ENCODE data around the gene PTPRN2.

The PTPRN2 gene

DNA sequence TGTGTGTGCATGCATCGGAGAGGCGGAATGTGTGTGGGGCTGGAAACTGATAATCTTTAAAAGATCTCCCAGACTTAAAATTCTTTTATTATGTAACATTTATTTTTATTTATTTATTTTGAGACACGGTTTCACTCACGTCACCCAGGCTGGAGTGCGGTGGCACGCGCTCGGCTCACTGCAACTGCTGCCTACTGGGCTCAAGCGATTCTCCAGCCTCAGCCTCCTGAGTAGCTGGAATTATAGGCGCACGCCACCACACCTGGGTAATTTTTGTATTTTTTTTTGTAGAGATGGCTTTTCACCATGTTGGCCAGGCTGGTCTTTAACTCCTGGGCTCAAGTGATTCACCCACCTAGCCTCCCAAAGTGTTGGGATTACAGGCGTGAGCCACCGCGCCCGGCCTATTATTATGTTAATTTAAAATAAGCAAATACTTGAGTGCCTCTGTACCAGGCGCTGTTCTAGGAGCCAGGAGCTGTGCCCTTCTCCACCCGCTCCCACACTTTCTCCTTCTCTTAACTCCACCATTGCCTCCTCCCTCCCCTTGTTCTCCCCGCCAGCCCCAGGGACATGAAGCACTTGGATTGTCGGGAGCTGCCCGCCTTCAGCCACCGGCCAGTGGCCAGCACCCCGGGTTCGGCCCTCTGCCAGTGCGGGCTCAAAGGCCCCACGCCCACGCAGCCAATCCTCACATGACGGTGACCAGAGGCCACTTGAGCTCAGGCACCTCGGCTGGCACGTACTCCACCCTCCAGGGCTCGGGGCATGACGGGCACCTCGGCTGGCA lies 1087.3 kb downstream of the PTPRN2 start:
- TF ChIP-seq, protein P1, sequence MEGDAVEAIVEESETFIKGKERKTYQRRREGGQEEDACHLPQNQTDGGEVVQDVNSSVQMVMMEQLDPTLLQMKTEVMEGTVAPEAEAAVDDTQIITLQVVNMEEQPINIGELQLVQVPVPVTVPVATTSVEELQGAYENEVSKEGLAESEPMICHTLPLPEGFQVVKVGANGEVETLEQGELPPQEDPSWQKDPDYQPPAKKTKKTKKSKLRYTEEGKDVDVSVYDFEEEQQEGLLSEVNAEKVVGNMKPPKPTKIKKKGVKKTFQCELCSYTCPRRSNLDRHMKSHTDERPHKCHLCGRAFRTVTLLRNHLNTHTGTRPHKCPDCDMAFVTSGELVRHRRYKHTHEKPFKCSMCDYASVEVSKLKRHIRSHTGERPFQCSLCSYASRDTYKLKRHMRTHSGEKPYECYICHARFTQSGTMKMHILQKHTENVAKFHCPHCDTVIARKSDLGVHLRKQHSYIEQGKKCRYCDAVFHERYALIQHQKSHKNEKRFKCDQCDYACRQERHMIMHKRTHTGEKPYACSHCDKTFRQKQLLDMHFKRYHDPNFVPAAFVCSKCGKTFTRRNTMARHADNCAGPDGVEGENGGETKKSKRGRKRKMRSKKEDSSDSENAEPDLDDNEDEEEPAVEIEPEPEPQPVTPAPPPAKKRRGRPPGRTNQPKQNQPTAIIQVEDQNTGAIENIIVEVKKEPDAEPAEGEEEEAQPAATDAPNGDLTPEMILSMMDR (IDR thresholded peaks at IDR 0.05; ENCODE audit: insufficient read depth, missing control alignments), result no peak

DNA sequence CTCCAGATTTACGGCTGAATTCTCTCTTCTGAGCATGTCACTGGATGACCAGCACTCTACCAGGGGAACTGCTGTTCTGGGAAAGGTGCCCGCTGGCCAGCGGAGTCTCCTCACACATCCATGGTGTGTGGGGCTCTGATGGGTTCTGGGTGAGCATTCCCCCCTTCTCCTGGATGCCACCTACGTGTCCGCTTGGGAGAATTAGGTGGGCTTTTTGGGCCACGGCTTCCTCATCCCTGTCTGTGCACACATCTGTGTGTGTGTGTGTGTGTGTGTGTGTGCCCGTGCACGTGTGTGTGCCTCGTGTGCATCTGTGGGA lies 1087.8 kb downstream of the PTPRN2 start:
- no peak for DNase-seq (ENCODE audit: insufficient read length, low spot score)
- no peak for FAIRE-seq
- TF ChIP-seq, protein P1 (IDR thresholded peaks at IDR 0.05; ENCODE audit: insufficient read depth, missing control alignments), result no peak

More for the DNA sequence above, 1087.3 kb downstream of the PTPRN2 start:
- FAIRE-seq, result no peak
- no peak for DNase-seq (ENCODE audit: insufficient read length, low spot score)

DNA sequence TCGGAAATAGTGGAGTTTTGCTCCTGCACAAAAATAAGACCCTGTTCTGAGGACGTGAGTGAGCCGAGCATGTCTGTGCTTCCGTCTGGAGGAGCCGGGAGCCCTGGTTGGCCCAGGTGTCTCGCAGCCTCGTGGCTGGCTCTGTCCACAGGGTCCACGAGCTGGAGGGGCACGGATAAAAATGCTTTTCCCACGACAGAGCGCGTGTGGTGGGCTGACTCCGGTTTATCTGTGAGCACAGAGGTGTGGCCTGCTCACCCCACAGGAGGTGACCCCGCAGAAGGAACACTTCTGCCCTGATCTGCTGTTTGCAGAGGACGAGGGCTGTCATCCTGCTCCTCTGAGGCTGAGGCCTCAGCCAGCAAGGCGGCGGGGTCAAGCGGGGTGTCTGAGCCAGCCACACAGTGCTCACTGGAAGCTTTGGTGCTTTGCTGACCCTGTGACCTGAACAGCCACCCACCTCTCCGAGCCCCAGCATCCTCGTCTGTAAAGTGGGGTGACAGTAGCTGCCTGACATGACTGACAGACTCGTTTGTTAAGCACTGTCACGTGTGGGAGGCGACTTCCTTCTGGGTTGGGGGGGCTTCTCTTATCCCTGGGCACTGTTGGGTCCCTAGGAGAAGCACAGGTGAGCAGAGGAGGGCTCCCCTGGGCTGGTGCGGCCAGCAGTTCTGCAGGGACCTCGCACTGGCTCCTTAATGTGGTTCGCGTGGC lies 1088.3 kb downstream of the PTPRN2 start:
- TF ChIP-seq, protein P1 (IDR thresholded peaks at IDR 0.05; ENCODE audit: insufficient read depth, missing control alignments), result no peak
- no peak for FAIRE-seq
- DNase-seq (ENCODE audit: insufficient read length, low spot score), result no peak

DNA sequence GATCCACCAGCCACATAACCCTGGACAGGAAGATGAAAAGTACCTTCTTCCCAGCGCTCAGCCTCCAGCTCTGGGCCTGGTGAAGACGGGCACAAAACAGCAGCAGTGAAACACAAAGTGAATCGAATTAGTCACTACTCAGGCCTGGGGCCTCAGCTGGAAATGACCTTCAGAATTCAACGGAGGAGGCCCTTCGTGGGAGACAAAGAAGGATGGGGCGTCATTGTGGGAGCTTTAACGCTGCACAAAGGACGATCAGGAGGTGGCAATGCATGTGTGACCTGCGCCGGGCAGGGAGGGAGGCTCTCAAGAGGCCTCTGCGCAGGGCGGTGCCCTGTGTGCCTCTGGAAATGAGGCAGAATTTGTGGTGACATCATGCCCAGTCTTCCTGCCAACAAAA lies 1089.0 kb downstream of the PTPRN2 start:
- TF ChIP-seq, protein P1 (IDR thresholded peaks at IDR 0.05; ENCODE audit: insufficient read depth, missing control alignments), result no peak
- no peak for FAIRE-seq
- DNase-seq (ENCODE audit: insufficient read length, low spot score), result no peak

DNA sequence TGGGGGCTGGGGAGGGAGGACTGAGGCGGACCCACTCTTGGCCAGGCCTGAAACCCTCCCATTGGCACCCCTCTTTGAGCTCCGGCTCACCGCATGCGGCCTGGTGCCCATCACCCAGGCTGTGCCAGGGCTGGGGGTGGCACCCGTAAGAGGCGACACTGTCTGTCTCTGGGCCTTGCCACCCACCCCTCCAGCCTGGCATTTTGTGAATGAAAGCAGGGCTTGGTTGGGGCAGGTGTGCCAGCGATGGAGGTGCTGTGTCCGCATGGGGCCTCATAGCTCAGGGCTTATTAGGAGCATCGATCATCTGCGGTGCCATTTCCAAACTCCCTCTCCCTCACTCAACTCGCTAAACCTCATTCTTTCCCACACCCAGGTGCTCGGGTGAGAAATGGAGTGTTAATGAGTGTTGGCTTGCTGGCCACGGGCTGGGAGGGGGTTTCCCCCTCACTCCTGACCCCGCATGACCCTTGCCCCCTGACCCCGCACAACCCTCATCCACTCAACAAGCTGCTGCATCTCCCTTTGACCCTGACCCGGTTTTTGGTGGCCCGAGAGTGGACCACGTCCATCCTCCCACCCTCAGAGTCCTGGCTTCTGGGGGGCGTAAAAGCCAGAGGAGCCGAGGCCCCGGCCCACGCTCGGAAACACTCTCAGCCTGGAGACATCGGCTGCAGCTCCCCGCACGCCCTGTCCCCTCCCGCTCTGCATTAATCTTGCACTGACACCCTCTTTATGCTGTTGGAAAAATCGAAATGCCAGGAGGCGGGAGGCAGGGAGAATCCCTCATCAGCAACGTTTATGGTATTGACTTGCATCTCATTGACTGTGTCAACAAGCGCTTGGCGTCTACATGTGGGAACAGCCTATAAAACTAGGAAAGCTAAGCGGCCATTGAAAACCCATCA lies 1089.6 kb downstream of the PTPRN2 start:
- DNase-seq (ENCODE audit: insufficient read length, low spot score) (no peak), FAIRE-seq (no peak)
- TF ChIP-seq, protein P1 (IDR thresholded peaks at IDR 0.05; ENCODE audit: insufficient read depth, missing control alignments), result no peak

DNA sequence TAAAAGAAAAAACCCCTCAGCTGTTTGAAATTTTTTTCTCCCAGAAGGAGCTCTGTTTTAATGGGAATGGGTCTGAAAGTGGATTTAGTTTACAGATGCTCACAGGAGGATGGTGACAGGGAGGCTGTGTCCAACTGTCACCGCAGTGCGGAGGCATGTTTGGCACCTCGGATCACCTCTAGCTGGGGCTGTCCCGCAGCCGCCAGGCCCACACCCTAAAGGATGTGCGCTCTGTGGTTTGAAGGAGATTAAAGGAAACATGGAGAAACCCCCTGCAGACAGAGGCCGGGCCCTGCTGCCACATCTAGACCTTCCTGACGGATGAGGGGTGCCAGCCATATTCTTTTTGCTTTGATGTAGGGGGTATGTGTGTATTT lies 1090.3 kb downstream of the PTPRN2 start:
- TF ChIP-seq, protein P1 (IDR thresholded peaks at IDR 0.05; ENCODE audit: insufficient read depth, missing control alignments), result no peak
- DNase-seq (ENCODE audit: insufficient read length, low spot score) (no peak), FAIRE-seq (no peak)
